G401 (cell line): ENCODE data around the gene EIF1AY. TPM values are rescaled to one million over a fixed set of nuclear protein-coding genes. Genes with fewer than 3 reads are reported as not detected.
"Not testable (repeated sequence)": the region's sequence is repeated elsewhere in the genome, so short reads cannot be mapped to it uniquely, and the experiment has no call there.

Experiments
- DNase-seq: peaks from one replicate; pipeline ENCODE4 v3.0.0-alpha.2; 2015; ENCODE audit warnings: low spot score
- in situ Hi-C: cut with HindIII; loops from 2 replicates; pipeline ENCODE4 v1.10.0; 2016; ENCODE audit warnings: low sequenced_read_pairs, mixed read lengths
- total RNA-seq: library from RNA; depleted of rRNA; stranded (reverse); fragments of >200 nt; shearing (Covaris generic); gene quantifications from 2 replicates; pipeline ENCODE4 v1.2.3, GENCODE V29; 2014; rRNA removed

EIF1AY gene
- total RNA-seq, result 32.8 and 49.7 TPM in 2 replicates

- in situ Hi-C loops, result no loop called here
- peak; percentile 98 for DNase-seq
These were observed at the start of gene EIF1AY for GRCh38 chrY:20575531-20576121. TSS of gene EIF1AY (plus strand) at chrY:20575776. CDS start at chrY:20575872, 96 bp downstream.

GRCh38 chrY:20528435-20528834, 47.1 kb upstream of the EIF1AY start:
- no peak for DNase-seq
- in situ Hi-C loops, result no loop called here

- in situ Hi-C loops, result no loop called here
- DNase-seq, result no peak
These were observed 37.4 kb upstream of the EIF1AY start for GRCh38 chrY:20538186-20538585.

GRCh38 chrY:20538933-20539332, 36.6 kb upstream of the EIF1AY start:
- in situ Hi-C loops, result no loop called here
- no peak for DNase-seq

GRCh38 chrY:20544451-20544960, 31.1 kb upstream of the EIF1AY start:
- in situ Hi-C loops, result no loop called here

GRCh38 chrY:20546071-20546470, 29.5 kb upstream of the EIF1AY start:
- no peak for DNase-seq
- in situ Hi-C loops, result no loop called here

More at GRCh38 chrY:20544451-20544960, 31.1 kb upstream of the EIF1AY start:
- DNase-seq, result no peak

- in situ Hi-C loops, result no loop called here
- DNase-seq, result no peak
These were observed 26.3 kb upstream of the EIF1AY start for GRCh38 chrY:20549289-20549688.

GRCh38 chrY:20551840-20552239, 23.7 kb upstream of the EIF1AY start:
- in situ Hi-C loops, result no loop called here
- no peak for DNase-seq

GRCh38 chrY:20552764-20553323, 22.7 kb upstream of the EIF1AY start:
- in situ Hi-C loops, DNase-seq: not testable (repeated sequence)

- no peak for DNase-seq
- in situ Hi-C loops, result no loop called here
These were observed 19.8 kb upstream of the EIF1AY start for GRCh38 chrY:20555820-20556219.

- DNase-seq, result peak; percentile 4
- in situ Hi-C loops, result no loop called here
These were observed 16.9 kb upstream of the EIF1AY start for GRCh38 chrY:20558677-20559076.

- DNase-seq, result peak; percentile 4
- in situ Hi-C loops, result no loop called here
These were observed 15.6 kb upstream of the EIF1AY start for GRCh38 chrY:20559873-20560512.

- in situ Hi-C loops, result no loop called here
These were observed 4.3 kb upstream of the EIF1AY start for GRCh38 chrY:20571306-20571705.

GRCh38 chrY:20576506-20576905, 930 bp downstream of the EIF1AY start:
- in situ Hi-C loops, result no loop called here
- peak; percentile 1 for DNase-seq

More at GRCh38 chrY:20571306-20571705, 4.3 kb upstream of the EIF1AY start:
- DNase-seq, result no peak

GRCh38 chrY:20578206-20578605, 2.6 kb downstream of the EIF1AY start:
- DNase-seq, result no peak
- in situ Hi-C loops, result no loop called here

- in situ Hi-C loops, result no loop called here
- no peak for DNase-seq
These were observed 6.1 kb downstream of the EIF1AY start for GRCh38 chrY:20581687-20582086.

- DNase-seq, result no peak
- in situ Hi-C loops, result no loop called here
These were observed 10.6 kb downstream of the EIF1AY start for GRCh38 chrY:20586161-20586560.
